Testis (tissue), 3 donors: ENCODE data around the gene ZNF821. TPM values are rescaled to one million over a fixed set of nuclear protein-coding genes. Genes with fewer than 3 reads are reported as not detected.

Experiments used
- DNase-seq: peaks from one replicate; pipeline ENCODE4 v3.0.0-alpha.2; 2019
- H3K27ac ChIP-seq, 2 donors: fragments of 200-600 bp; sonication (generic); one replicate each; pipeline ENCODE4 v1.5.1; 2019
- H3K27me3 ChIP-seq: fragments of 200-600 bp; sonication (generic); one replicate; pipeline ENCODE4 v1.5.1; 2019
- H3K36me3 ChIP-seq: fragments of 200-600 bp; sonication (generic); one replicate; pipeline ENCODE4 v1.5.1; 2017; ENCODE audit warnings: low read depth; ENCODE audit errors: missing control alignments
- H3K4me1 ChIP-seq: fragments of 200-600 bp; sonication (generic); one replicate; pipeline ENCODE4 v1.5.1; 2019
- H3K4me3 ChIP-seq, 2 donors: fragments of 200-600 bp; sonication (generic); one replicate each; pipeline ENCODE4 v1.5.1; 2017 to 2019
- H3K9me3 ChIP-seq: fragments of 200-600 bp; sonication (generic); one replicate; pipeline ENCODE4 v1.5.1; 2017
- POLR2A ChIP-seq: fragments of 450-650 bp; IDR thresholded peaks from one replicate; pipeline ENCODE4 v1.6.1; 2017; ENCODE audit warnings: antibody characterized with exemption, mild to moderate bottlenecking, moderate library complexity
- WGBS, 2 donors: methylation state at CpG; one replicate each; pipeline ENCODE4 v1.1.5; 2018; 5-methylcytosine and 5-hydroxymethylcytosine counted together
- intact Hi-C: fragments of 100-400 bp; cut with DNase I; formaldehyde crosslinking; loops from one replicate; pipeline ENCODE4 v1.15.1; 2023; ENCODE audit warnings: low total_unique reads
- polyA plus RNA-seq: library from polyadenylated mRNA; stranded (reverse); fragments of 350-450 nt; fragmentation: Illumina TruSeq; extraction: RNeasy Lipid Tissue Mini Kit (QIAGEN cat#74804); gene quantifications from one replicate; pipeline ENCODE4 v1.2.3, GENCODE V29; 2014; ENCODE audit warnings: low read depth, low replicate concordance; ENCODE audit not compliant: insufficient read depth
- total RNA-seq, 2 donors: library from RNA; depleted of rRNA; stranded (reverse); fragments of >200 nt; gene quantifications; one replicate each; pipeline ENCODE4 v1.2.3, GENCODE V29; 2016
- TF ChIP-seq, protein P1 (sequence below), 3 experiments: fragments of 450-650 bp in 2 of 3; fragments of 200-600 bp in 1 of 3; sonication (generic) in 1 of 3; IDR thresholded peaks; one replicate each; pipeline ENCODE4 v1.5.1; 2016 to 2019; ENCODE audit warnings: antibody characterized with exemption in 3 of 3, mild to moderate bottlenecking in 2 of 3, moderate library complexity in 1 of 3

Gene ZNF821
- total and polyA plus RNA-seq, 3 donors from 2014 or later = 30.5 to 74.3 (median 57.4) TPM

GRCh38 chr16:71854369-71854948, 29.5 kb downstream of the ZNF821 start:
- 91 to 93% methylated on average over 4 of the region's 4 CpGs for WGBS, 2 donors
- Histone ChIP-seq H3K27ac (no peak overlapping the region), H3K4me1 (peaks cover 3% of the 10 kb centered on the region), H3K4me3 (no peak overlapping the region), H3K9me3 (no peaks in the 10 kb centered on the region), H3K27me3 (no peaks in the 10 kb centered on the region), H3K36me3 (no peaks in the 10 kb centered on the region)
- no peak for DNase-seq
- intact Hi-C loops = no loop called here
- TF ChIP-seq POLR2A = no peak
- TF ChIP-seq, protein P1, sequence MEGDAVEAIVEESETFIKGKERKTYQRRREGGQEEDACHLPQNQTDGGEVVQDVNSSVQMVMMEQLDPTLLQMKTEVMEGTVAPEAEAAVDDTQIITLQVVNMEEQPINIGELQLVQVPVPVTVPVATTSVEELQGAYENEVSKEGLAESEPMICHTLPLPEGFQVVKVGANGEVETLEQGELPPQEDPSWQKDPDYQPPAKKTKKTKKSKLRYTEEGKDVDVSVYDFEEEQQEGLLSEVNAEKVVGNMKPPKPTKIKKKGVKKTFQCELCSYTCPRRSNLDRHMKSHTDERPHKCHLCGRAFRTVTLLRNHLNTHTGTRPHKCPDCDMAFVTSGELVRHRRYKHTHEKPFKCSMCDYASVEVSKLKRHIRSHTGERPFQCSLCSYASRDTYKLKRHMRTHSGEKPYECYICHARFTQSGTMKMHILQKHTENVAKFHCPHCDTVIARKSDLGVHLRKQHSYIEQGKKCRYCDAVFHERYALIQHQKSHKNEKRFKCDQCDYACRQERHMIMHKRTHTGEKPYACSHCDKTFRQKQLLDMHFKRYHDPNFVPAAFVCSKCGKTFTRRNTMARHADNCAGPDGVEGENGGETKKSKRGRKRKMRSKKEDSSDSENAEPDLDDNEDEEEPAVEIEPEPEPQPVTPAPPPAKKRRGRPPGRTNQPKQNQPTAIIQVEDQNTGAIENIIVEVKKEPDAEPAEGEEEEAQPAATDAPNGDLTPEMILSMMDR (IDR thresholded peaks at IDR 0.05) = no peak

DNA sequence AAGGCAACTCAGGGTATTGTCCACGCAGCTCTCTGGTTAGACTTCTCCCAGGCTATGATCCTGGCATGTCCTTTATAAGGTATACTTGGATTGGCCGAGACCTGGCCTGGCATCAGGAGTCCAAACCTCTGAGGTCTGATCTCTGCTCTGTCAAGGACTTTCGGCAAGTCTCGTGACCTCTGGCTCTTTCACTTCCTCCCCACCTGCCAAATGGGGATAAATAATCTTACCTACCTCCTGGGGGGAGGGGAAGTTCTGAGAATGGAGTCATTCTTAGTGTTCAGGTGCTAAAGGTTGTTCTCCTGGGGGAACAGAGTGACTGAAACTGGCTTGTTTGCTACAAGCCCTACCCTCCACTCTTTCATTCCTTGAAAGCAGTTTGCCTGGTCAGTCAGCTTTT, 30.6 kb downstream of the ZNF821 start:
- Histone ChIP-seq H3K9me3 (no peaks in the 10 kb centered on the region), H3K36me3 (no peaks in the 10 kb centered on the region), H3K4me3 (no peak overlapping the region), H3K27me3 (no peaks in the 10 kb centered on the region), H3K27ac (no peak overlapping the region), H3K4me1 (no peaks in the 10 kb centered on the region)
- TF ChIP-seq POLR2A = no peak
- TF ChIP-seq, protein P1 (IDR thresholded peaks at IDR 0.05) = no peak
- no peak for DNase-seq
- 84 to 88% methylated on average over 3 to 4 of the region's 4 CpGs for WGBS, 2 donors
- intact Hi-C loops = no loop called here

DNA sequence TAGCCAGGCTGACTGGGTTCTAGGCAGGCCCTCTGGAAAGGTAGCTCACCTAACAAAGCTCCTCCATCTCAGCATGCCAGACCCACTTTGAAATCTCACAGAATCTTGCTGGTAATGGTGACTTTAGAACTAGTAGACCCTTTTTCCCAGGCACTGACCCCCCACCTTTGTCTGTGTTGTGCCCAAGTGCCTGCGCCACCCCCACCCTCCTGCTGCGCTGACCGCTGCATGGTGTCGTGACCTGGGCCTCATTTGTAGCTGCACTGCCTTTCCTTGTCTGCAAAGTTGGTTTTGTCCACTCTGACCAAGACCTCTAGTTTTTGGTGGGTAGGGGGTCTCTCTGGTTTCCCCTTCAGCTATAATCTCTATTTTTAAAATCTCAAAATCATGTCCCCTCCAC, 31.4 kb downstream of the ZNF821 start:
- DNase-seq = no peak
- TF ChIP-seq, protein P1 (IDR thresholded peaks at IDR 0.05) = no peak
- no peak for TF ChIP-seq POLR2A
- Histone ChIP-seq H3K4me1 (no peaks in the 10 kb centered on the region), H3K36me3 (no peaks in the 10 kb centered on the region), H3K27ac (no peak overlapping the region), H3K9me3 (no peaks in the 10 kb centered on the region), H3K27me3 (no peaks in the 10 kb centered on the region), H3K4me3 (no peak overlapping the region)
- WGBS, 2 donors = 95 to 100% methylated on average over 4 of the region's 4 CpGs
- intact Hi-C loops = no loop called here

DNA sequence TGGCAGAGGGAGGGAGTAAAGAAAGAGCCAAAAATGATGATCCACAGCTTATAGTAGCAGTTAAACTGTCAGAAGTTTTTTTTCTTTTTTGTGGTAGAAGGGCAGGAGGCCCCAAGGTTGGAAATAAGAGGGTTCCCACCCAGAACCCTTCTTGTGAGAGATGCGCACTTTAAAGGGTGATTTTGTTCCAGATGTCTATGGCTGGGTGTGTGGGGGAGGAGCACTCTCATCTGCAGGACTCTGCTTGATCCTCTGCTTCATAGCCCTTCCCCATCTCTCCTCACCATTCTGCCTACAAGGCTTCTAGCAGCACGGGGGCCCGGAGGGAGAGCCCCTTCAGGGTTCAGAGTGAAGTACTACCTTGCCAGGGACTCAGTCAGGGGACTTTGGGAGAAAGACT, 31.8 kb downstream of the ZNF821 start:
- H3K27me3 ChIP-seq = no peaks in the 10 kb centered on the region
- no peaks in the 10 kb centered on the region for H3K9me3 ChIP-seq
- 77 to 100% methylated on average over 1 to 3 of the region's 3 CpGs for WGBS, 2 donors
- H3K27ac ChIP-seq = no peak overlapping the region
- peaks cover 2% of the 10 kb centered on the region for H3K4me1 ChIP-seq
- TF ChIP-seq POLR2A = no peak
- TF ChIP-seq, protein P1 (IDR thresholded peaks at IDR 0.05) = no peak
- H3K36me3 ChIP-seq = no peaks in the 10 kb centered on the region
- H3K4me3 ChIP-seq = no peak overlapping the region
- intact Hi-C loops = no loop called here
- DNase-seq = no peak

DNA sequence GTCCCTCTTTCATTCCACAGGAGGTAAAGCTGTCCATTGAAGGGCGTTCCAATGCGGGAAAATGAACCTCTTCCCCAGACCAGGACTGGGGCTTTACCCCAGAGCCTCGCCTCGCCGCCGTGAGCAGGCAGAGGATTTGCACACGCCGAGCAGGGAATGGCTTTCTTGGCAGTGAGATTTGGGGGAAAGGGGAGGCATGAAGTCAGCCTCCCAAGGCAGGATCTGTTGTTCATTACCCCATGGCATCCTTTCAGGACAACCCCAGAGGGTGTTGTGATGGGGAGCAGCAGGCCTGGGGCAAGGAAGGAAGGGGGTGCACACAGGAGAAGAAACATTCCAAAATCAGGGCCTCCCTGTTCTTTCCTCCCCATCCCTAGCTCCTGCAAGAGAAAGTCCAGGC, 32.2 kb downstream of the ZNF821 start:
- 81 to 94% methylated on average over 3 to 8 of the region's 8 CpGs for WGBS, 2 donors
- Histone ChIP-seq H3K9me3 (no peaks in the 10 kb centered on the region), H3K4me1 (peaks cover 6% of the 10 kb centered on the region), H3K4me3 (no peak overlapping the region), H3K36me3 (no peaks in the 10 kb centered on the region), H3K27me3 (no peaks in the 10 kb centered on the region), H3K27ac (no peak overlapping the region)
- DNase-seq = no peak
- no peak for TF ChIP-seq POLR2A
- TF ChIP-seq, protein P1 (IDR thresholded peaks at IDR 0.05) = no peak
- intact Hi-C loops = no loop called here
